ENCODE measurements around the gene SELP. TPM values are rescaled to one million over a fixed set of nuclear protein-coding genes. Genes with fewer than 3 reads are reported as not detected.

The SELP gene
- 6.8 TPM for total RNA-seq

DNA sequence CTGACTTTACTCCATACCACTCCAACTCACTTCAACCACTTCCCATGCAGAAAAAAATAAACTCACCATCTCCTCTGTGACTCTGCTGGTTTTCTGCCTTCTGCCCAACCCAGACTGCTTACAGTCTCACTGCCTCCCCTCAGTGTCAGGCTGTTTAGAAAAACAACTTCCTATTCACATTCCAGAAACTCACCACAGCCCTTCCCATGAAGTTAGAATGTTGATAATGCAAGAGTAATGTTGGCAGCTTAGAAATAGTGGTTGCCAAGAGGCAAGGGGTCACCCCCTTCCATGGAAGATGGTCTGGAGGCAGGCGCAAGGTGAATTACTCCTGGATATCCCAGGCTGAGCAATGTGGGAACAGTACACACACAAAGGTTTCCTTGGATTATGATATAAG lies at the start of gene SELP:
SELP (minus strand) TSS at position 119 of the 400 bp plus-strand sequence; CDS start at position 69, 50 bp downstream.

DNA sequence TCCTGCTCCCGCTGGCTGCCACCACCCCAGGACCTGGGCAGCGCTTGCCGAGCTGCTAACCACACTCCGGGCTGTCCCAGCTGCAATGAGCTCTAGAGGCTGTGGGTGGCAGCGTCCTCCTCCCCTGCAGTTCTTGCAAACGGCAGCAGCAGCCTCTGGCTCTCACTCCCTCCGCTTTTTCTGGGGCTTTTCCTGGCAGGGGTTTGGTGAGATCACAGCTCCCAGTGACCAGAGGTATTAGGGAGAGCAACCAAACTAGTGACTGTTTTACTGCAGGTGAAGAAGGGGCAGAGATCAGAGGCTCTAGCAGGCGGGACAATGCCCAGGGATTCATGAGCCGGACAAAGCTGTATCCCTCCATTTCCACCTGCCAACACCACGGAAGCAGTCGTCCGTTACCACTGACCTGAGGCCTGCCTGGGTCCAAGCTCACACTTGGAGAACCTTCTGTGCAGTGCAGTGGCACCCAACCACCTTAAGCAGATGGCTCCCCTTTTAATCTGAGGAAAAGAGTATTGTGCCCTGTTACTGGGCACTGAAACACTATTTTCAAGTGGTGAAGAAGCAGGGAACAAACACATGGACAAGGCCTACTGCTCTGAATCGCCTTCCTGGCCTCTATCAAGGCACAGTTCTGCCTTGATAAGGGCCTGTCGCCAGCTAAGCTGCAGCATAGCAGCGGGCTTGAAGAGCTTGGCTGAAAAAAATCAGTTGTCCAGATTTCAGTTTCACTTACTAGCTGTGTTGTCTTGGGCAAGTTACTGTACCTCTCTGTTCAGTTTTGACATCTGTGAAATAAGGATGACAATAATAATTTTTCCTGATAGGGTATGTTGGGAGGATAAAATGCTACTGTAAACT lies 43.3 kb downstream of the SELP start, which contains the start of gene F5:
F5 (minus strand) TSS at position 87 of the 861 bp plus-strand sequence. CDS start 95 bp downstream, outside the sequence.

Other genes starting within 250 kb of the SELP start
- 1.5 TPM for gene CCDC181, start 202.7 kb downstream of the SELP start, total RNA-seq
- 26.4 TPM for gene SLC19A2, start 144.2 kb downstream of the SELP start, total RNA-seq
- 3.0 TPM for gene F5, start 43.6 kb downstream of the SELP start, total RNA-seq
- 11.6 TPM for gene SELL, start 81.5 kb upstream of the SELP start, total RNA-seq
- 10.3 TPM for gene SELE, start 104.0 kb upstream of the SELP start, total RNA-seq
- gene METTL18, start 164.8 kb upstream of the SELP start, total RNA-seq = 7.3 TPM

Data from metanephros (tissue), 1 donor.